Upper lobe of left lung (tissue), 6 donors: ENCODE results near the gene PXMP4. TPM values are rescaled to one million over a fixed set of nuclear protein-coding genes. Genes with fewer than 3 reads are reported as not detected.

Experiments used
- ATAC-seq, 2 donors: fragments of 200-7000 bp; cut with Tn5 transposase; one replicate each; pipeline ENCODE4 v1.9.1; 2022; ENCODE audit warnings: mild to moderate bottlenecking in 2 of 2, moderate library complexity in 2 of 2; ENCODE audit not compliant: low FRiP score in 2 of 2
- DNase-seq, 2 donors: peaks; one replicate each; pipeline ENCODE4 v3.0.0-alpha.2; 2019 to 2020
- H3K27ac ChIP-seq, 4 donors: fragments of 200-600 bp; sonication (generic); one replicate each; pipeline ENCODE4 v1.5.1; 2016 to 2019
- H3K27me3 ChIP-seq, 4 donors: fragments of 200-600 bp; sonication (generic); one replicate each; pipeline ENCODE4 v1.5.1; 2017 to 2019
- H3K36me3 ChIP-seq, 4 donors: fragments of 200-600 bp; sonication (generic); one replicate each; pipeline ENCODE4 v1.5.1; 2016 to 2019
- H3K4me1 ChIP-seq, 4 donors: fragments of 200-600 bp; sonication (generic); one replicate each; pipeline ENCODE4 v1.5.1; 2018 to 2019
- H3K4me3 ChIP-seq, 4 donors: fragments of 200-600 bp; sonication (generic); one replicate each; pipeline ENCODE4 v1.5.1; 2017 to 2019; ENCODE audit warnings: mild to moderate bottlenecking in 2 of 4, moderate library complexity in 1 of 4
- H3K9me3 ChIP-seq, 4 donors: fragments of 200-600 bp; sonication (generic); one replicate each; pipeline ENCODE4 v1.5.1; 2018 to 2019
- EP300 ChIP-seq, 4 donors: sonication (generic); formaldehyde crosslinking; IDR thresholded peaks; one replicate each; pipeline ENCODE4 v1.5.1; 2017; ENCODE audit warnings: antibody characterized with exemption in 4 of 4, control low read depth in 2 of 4
- POLR2A ChIP-seq, 4 donors: fragments of 450-650 bp; IDR thresholded peaks; one replicate each; pipeline ENCODE4 v1.5.1; 2016 to 2017; ENCODE audit warnings: antibody characterized with exemption in 4 of 4, mild to moderate bottlenecking in 2 of 4
- POLR2AphosphoS5 ChIP-seq, 2 donors: sonication (generic); formaldehyde crosslinking; IDR thresholded peaks; one replicate each; pipeline ENCODE4 v1.5.1; 2017; ENCODE audit warnings: antibody characterized with exemption in 2 of 2
- WGBS, 2 donors: methylation state at CpG; one replicate each; pipeline ENCODE4 v1.1.5; 2017 to 2018; 5-methylcytosine and 5-hydroxymethylcytosine counted together
- total RNA-seq, 6 donors: library from RNA; depleted of rRNA in 4 of 6; stranded (reverse); fragments of >200 nt in 4 of 6; gene quantifications; one replicate each; pipeline versions ENCODE4 v1.1.0 to v1.2.1, GENCODE V29; 2016 to 2021
- TF ChIP-seq, protein P1 (sequence below), 6 experiments: fragments of 450-650 bp in 4 of 6; fragments of 200-600 bp in 2 of 6; sonication (generic) in 2 of 6; IDR thresholded peaks; one replicate each; pipeline ENCODE4 v1.5.1; 2016 to 2019; ENCODE audit warnings: antibody characterized with exemption in 6 of 6
- donor health status: DM: no; HTN: no; CAD: no; lungs with moderate emphysema.
- donor health status: DM: no; HTN: yes; CAD: no; lungs with severe emphysema.

Gene PXMP4
- total RNA-seq, 6 donors from 2014 or later = 18.4 to 80.2 (median 29.8) TPM

DNA sequence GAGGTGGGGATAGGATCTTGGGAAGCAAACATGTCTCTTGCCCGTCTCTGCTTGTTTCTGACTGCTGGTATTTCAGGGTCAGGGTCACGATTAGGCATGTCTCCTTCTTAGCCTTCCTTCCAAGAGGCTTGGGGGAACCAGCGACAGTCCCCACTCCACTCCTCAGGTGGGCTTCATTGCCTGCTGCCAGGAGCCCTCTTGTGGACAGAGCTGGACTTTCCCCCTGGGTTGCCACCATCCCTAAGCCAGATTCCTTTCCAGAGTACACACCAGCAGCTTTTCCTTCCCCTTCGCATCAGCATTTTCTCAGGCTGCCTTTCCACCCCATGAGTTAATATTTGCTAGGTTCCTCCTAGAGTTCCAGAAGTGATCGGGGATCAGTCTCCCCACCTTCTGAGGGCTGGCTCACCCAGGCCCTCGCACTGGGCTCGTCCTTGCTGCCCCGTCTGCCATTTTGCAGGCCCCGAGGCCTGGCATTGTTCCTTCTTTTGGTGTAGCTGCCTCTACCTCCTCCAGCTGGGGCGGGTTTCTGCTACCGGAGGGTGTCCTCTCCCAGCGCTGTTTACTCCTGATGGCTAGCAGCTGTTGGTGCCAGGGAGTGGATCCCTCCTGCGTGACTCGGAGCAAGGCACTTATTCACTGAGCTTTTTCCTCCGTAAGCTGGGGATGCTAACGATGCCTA lies 66.8 kb downstream of the PXMP4 start:
- peak overlapping the region in 1 of 4 donors; percentile 7 for H3K27ac ChIP-seq
- no peaks in the 10 kb centered on the region for H3K27me3 ChIP-seq
- DNase-seq = peak in 1 of 2 donors; percentile 61
- 20 to 44% methylated on average over 7 to 16 of the region's 16 CpGs for WGBS, 2 donors
- peaks cover 16 to 34% (median 30%) of the 10 kb centered on the region in 4 donors for H3K4me1 ChIP-seq
- peak overlapping the region in 1 of 4 donors; percentile 15 for H3K4me3 ChIP-seq
- H3K36me3 ChIP-seq = peaks cover 4 to 16% (median 11%) of the 10 kb centered on the region in 4 donors
- TF ChIP-seq POLR2AphosphoS5 (IDR thresholded peaks at IDR 0.05) (no peak), POLR2A (IDR thresholded peaks at IDR 0.05) (no peak), EP300 (IDR thresholded peaks at IDR 0.05) (no peak)
- TF ChIP-seq, protein P1, sequence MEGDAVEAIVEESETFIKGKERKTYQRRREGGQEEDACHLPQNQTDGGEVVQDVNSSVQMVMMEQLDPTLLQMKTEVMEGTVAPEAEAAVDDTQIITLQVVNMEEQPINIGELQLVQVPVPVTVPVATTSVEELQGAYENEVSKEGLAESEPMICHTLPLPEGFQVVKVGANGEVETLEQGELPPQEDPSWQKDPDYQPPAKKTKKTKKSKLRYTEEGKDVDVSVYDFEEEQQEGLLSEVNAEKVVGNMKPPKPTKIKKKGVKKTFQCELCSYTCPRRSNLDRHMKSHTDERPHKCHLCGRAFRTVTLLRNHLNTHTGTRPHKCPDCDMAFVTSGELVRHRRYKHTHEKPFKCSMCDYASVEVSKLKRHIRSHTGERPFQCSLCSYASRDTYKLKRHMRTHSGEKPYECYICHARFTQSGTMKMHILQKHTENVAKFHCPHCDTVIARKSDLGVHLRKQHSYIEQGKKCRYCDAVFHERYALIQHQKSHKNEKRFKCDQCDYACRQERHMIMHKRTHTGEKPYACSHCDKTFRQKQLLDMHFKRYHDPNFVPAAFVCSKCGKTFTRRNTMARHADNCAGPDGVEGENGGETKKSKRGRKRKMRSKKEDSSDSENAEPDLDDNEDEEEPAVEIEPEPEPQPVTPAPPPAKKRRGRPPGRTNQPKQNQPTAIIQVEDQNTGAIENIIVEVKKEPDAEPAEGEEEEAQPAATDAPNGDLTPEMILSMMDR (IDR thresholded peaks at IDR 0.05) = peak; percentile 59 to 79 (median 76)
- no peaks in the 10 kb centered on the region for H3K9me3 ChIP-seq
- peak; percentile 59 to 67 for ATAC-seq

Other genes starting within 250 kb of the PXMP4 start
- 10 to 100 TPM; 10.0 to 35.6 (median 16.2) TPM for gene CBFA2T2, start 230.2 kb downstream of the PXMP4 start, total RNA-seq
- gene C20orf144, start 58.0 kb downstream of the PXMP4 start, total RNA-seq = not detected
- 1 to 10 TPM in 5 of 6 donors, not detected in 1; 1.7 to 3.8 (median 2.1) TPM for gene ACTL10, start 53.4 kb downstream of the PXMP4 start, total RNA-seq
- gene NECAB3, start 45.9 kb downstream of the PXMP4 start, total RNA-seq = 100 to 1,000 TPM in 2 of 6 donors, 10 to 100 TPM in 4; 43.4 to 309 (median 90.6) TPM
- gene E2F1, start 33.9 kb downstream of the PXMP4 start, total RNA-seq = 10 to 100 TPM in 1 of 6 donors, 1 to 10 TPM in 5; 5.5 to 12.9 (median 6.8) TPM
- gene ZNF341, start 11.7 kb upstream of the PXMP4 start, total RNA-seq = 10 to 100 TPM in 1 of 6 donors, 1 to 10 TPM in 5; 2.0 to 17.8 (median 5.0) TPM
- gene CHMP4B, start 91.0 kb upstream of the PXMP4 start, total RNA-seq = 100 to 1,000 TPM in 5 of 6 donors, 10 to 100 TPM in 1; 71.2 to 139 (median 104) TPM